Endothelial cell of umbilical vein (primary cell): Measurements from ENCODE around the gene DUSP14.

ENCODE experiments used
- EZH2 ChIP-seq: IDR thresholded peaks from 2 replicates; pipeline ENCODE4 v1.6.1; 2012; ENCODE audit warnings: borderline replicate concordance, low read depth, mild to moderate bottlenecking, moderate library complexity, low read length, inconsistent platforms; ENCODE audit not compliant: severe bottlenecking
- FOS ChIP-seq: IDR thresholded peaks from 2 replicates; pipeline ENCODE4 v1.6.1; 2011; ENCODE audit warnings: mild to moderate bottlenecking, low read length, moderate library complexity, borderline replicate concordance; ENCODE audit not compliant: insufficient read depth
- GATA2 ChIP-seq: IDR thresholded peaks from 2 replicates; pipeline ENCODE4 v1.7.0; 2011; ENCODE audit warnings: low read depth, mild to moderate bottlenecking, moderate library complexity, mixed read lengths, low read length; ENCODE audit not compliant: insufficient read length, insufficient read depth
- JUN ChIP-seq: IDR thresholded peaks from 2 replicates; pipeline ENCODE4 v1.6.1; 2011; ENCODE audit warnings: borderline replicate concordance, low read depth; ENCODE audit not compliant: insufficient read length, insufficient read depth
- MYC ChIP-seq: IDR thresholded peaks from one replicate; pipeline ENCODE4 v1.6.1; 2011; ENCODE audit warnings: mild to moderate bottlenecking, low read depth, low read length
- POLR2A ChIP-seq: IDR thresholded peaks from 2 replicates; pipeline ENCODE4 v1.6.1; 2012; ENCODE audit warnings: low read depth, mild to moderate bottlenecking, control low read depth, low read length
- POLR2AphosphoS5 ChIP-seq: IDR thresholded peaks from 2 replicates; pipeline ENCODE4 v1.6.1; 2012; ENCODE audit warnings: low read depth, mild to moderate bottlenecking, control low read depth, low read length, moderate library complexity; ENCODE audit not compliant: insufficient read depth
- TF ChIP-seq, protein P1 (sequence below), 2 donors: IDR thresholded peaks; 1 replicate in 1 of 2; 2 replicates in 1 of 2; pipeline ENCODE4 v1.5.1; 2011; ENCODE audit warnings: low read length in 2 of 2, mild to moderate bottlenecking in 2 of 2, moderate library complexity in 2 of 2, control low read depth in 1 of 2, inconsistent platforms in 1 of 2, low read depth in 1 of 2; ENCODE audit not compliant: insufficient read depth in 1 of 2; ENCODE audit errors: extremely low read depth in 1 of 2
- TF ChIP-seq, protein P2 (sequence below): IDR thresholded peaks from 2 replicates; pipeline ENCODE4 v1.6.1; 2011; ENCODE audit not compliant: insufficient read depth, insufficient read length

- TF ChIP-seq, protein P1, sequence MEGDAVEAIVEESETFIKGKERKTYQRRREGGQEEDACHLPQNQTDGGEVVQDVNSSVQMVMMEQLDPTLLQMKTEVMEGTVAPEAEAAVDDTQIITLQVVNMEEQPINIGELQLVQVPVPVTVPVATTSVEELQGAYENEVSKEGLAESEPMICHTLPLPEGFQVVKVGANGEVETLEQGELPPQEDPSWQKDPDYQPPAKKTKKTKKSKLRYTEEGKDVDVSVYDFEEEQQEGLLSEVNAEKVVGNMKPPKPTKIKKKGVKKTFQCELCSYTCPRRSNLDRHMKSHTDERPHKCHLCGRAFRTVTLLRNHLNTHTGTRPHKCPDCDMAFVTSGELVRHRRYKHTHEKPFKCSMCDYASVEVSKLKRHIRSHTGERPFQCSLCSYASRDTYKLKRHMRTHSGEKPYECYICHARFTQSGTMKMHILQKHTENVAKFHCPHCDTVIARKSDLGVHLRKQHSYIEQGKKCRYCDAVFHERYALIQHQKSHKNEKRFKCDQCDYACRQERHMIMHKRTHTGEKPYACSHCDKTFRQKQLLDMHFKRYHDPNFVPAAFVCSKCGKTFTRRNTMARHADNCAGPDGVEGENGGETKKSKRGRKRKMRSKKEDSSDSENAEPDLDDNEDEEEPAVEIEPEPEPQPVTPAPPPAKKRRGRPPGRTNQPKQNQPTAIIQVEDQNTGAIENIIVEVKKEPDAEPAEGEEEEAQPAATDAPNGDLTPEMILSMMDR (IDR thresholded peaks at IDR 0.05; ENCODE audit: extremely low read depth in 1 of 2, insufficient read depth in 1 of 2, low read depth in 1 of 2, low read length in 2 of 2) = no peak
- TF ChIP-seq GATA2 (no peak), EZH2 (no peak), POLR2A (no peak), POLR2AphosphoS5 (no peak), JUN (no peak), MYC (no peak), FOS (no peak)
- TF ChIP-seq, protein P2, sequence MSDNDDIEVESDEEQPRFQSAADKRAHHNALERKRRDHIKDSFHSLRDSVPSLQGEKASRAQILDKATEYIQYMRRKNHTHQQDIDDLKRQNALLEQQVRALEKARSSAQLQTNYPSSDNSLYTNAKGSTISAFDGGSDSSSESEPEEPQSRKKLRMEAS = no peak
Observed at GRCh38 chr17:37502009-37502936, 12.6 kb downstream of the DUSP14 start.
